HG03469 (cell line): ENCODE results near the gene PEX5L.

ENCODE experiments used
- ATAC-seq: cut with Tn5 transposase; IDR thresholded peaks from one replicate; pipeline ENCODE4 v1.9.1; 2021; ENCODE audit warnings: mild to moderate bottlenecking, moderate library complexity, moderate number of reproducible peaks; ENCODE audit not compliant: unreplicated experiment

PEX5L gene

DNA sequence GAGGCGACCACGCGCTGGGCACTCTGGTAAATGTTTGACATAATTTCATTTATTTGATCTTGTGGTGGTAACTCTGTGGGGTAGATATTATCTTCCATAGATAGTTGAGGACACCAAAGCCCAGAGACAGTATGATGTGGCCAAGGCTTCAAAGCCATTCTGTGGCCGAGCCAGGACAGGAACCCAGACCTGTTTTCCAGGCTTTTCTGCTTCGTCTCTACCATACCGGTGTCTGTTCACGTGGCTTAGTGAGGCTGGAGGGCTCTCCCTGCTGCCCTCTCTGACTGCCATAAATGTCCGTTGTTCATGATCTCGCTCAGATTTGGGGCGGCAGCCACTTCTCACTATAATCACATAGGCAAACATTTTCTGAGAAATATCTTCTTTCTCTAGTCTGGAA lies 134.7 kb downstream of the PEX5L start:
- ATAC-seq: no peak

DNA sequence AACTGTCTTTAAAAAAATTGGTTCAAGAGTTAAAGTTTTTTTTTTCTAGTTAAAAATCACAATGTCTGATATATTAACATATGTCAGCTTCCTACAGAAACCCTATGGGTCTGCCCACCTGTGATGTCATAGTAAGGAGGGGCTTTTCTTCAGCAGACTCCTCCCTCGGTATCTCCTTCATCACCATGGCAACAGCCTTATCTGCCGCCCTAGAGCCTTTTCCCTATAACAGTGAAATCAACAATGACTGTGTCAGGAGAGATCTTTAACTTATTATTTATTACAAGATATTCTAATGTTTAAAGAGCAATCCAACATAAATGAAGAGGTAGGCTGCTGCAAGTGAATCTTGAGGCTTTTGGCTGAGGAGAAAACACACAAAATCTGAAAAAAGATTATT lies 138.7 kb downstream of the PEX5L start:
- ATAC-seq: peak; percentile 82

DNA sequence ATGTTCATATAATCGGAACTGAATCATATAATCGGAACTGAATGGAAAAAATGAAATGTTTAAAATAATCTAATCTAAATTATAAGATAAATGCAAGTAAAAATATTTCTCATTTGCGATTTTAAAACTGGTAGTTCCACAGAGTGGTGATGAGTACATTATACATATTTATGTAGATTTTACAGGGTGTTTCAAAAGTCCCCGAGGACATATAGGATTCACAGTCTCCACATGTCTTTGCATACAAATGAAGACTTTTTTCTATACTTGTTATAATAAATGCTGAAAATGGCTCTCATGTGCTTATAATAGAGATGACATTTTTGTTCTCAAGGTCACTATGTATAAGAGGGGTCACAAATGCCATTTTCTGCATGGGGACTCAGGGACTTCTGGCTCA lies 139.5 kb downstream of the PEX5L start:
- no peak for ATAC-seq

DNA sequence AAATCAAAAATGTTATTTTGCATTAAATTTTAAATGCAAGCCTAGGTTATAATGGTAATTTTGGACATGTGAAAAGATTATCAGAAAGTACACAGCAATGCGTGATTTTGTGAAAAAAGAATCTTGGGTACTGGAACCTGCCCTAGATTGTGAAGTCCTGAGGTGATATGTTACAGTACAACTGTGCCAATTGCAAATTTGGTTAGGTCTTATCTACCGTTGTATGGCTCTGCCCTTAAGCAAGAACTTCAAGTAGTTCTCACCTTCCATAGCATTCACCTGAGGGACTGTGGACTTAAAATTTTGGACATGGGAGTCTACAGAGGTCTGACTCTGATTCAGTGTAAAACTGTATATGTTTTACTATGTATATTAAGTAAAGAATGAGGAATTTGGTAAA lies 140.2 kb downstream of the PEX5L start:
- no peak for ATAC-seq

DNA sequence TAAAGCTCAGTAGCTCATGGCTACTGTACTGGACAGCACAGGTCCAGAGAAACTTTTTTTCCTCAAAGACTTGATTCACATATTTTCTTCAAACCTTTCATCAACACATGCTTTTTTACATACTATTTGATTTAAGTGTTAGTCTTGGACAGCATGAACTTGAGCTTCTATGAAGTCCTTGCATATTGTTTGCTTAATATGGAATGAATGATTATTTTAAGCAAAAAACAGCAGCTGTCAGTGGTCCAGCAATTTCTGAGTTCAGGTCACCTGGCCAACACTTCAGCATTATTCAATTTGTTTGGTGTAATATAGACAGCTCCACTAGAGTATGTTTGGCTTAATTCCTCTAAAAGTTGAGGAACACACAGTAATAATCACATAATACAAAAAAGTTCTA lies 141.4 kb downstream of the PEX5L start:
- ATAC-seq: no peak

DNA sequence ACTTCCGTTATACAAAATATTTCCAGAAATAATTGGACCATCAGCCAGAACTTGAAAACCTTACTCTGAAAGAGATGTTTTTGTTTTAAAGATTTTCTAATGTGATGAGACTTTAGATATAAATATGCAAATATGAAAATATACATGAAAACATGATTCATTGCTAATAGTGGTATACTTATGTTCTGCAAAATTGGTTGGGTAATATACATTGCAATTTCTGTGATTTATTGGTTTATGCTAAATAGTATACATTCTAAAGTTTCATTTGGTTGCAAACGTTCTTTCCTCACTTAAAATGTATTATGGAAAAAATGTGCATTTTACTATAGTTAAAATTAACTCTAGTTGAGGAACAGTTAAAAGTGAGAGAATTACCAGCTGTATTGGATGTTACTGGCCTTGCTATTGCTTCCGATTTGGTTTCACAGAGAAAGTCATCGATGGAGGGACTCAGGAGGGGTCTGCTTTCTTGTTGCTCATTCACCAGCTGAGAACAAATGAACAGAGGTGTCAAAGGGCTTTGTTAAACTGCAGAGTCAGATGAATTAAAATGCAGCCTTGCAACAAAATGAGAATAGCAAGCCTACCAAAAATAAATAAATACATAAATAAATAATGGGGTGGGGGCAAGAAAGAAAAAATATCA lies 149.3 kb downstream of the PEX5L start:
- ATAC-seq: no peak

DNA sequence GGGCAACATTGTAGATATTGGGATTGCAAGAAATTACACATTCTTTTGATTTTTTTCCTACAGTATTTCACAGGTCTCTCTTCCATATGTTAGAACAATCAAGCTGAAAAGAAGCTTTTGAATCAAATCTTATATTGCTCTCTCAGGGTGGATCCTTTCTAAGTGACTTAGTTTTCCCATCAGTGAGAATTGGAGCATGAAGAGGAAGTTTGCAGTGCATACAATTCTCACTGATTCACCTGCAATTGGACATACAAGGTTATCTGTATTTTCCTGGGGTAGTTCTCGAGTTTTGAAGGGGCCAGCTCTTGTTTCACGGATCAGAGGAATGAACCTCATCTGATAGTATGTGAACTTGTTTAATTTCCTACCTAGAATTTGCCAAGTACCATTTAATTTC lies 150.8 kb downstream of the PEX5L start:
- no peak for ATAC-seq

DNA sequence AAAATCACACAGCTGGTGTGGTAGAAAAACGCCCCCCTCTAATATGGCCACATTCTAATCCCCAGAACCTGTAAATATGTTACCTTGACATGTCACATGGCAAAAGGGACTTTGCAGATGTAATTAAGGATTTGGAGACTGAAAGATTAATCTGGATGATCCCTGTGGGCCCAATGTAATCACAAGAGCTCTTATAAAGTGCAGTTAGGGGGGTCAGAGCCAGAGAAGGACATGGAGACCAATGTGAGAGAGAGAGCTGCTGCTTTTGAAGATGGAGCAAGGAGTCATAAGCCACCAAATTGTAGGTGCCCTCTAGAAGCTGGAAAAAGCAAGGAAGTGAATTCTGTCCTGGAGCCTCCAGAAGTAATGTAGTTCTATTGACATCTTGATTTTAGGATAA lies 152.6 kb downstream of the PEX5L start:
- ATAC-seq: no peak

DNA sequence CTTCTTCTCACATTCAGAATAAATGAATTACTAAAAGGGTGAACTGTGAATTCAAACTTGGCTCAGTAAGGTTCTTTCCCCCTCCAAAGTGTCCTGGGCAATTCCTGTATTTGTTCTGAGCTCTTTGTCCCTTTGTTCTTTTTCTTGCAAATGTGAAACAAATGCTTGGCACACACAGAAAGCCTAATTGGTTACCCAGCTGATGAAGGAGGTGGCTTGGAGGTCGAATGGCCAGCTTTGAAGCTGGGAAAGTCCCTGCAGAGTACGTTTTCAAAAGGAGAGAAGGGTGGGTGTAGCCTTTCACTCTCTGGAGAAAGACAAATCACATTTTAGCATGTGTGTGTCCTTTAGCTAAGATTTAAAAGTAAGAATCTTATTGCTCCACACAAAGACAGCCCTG lies 154.4 kb downstream of the PEX5L start:
- ATAC-seq: peak; percentile 73

DNA sequence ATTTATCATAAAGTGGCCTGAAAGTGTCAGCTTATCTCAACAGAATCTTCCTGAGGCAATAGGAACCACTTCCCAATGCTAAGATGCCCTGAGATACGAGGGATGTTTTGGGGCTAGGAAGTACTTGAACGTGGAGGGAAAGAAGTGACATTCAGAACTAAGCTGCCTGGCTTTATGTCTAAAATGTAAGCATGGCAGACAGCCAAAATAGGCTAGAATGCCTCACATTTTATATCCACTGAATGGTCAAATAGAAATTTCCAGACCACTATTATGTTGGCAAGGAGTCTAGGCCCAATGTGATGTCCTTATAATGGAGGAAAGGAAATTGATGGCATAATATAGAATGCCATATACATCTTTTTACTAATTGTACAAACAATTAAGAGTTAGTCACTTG lies 154.9 kb downstream of the PEX5L start:
- no peak for ATAC-seq

DNA sequence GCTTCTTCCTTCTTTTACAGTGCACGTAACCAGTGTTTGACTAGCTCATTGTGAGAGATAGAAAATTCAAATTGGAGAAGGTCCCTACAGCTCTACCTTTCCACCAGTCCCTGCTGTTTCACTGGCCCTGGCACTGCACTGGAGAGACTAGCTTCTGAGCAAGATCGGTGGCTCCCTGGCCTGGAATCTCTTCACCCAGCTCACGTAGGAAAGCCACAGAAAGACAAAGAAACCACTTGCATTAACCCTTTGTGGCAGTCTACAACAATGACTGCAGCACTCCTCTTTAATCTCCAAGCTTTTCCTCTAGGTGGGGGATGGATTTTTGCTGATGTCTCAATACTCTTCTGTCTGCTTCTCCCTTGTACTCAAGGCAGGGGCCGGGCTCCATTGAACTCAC lies 155.9 kb downstream of the PEX5L start:
- no peak for ATAC-seq

DNA sequence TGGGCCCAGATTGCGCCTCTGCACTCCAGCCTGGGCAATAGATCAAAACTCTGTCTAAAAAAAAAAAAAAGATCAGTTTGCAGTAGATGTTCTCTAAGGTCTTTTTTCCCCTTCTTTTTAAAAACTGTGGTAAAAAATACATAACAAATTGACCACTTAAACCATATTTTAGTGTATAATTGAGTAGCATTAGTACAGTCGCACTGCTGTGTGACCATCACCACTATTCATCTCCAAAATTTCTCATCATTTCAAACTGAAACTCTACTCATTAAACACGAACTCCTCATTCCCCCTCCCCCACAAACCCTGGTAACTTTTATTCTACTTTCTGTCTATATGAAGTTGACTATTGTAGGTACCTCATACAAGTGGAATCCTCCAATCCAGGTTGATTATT lies 160.3 kb downstream of the PEX5L start:
- no peak for ATAC-seq

DNA sequence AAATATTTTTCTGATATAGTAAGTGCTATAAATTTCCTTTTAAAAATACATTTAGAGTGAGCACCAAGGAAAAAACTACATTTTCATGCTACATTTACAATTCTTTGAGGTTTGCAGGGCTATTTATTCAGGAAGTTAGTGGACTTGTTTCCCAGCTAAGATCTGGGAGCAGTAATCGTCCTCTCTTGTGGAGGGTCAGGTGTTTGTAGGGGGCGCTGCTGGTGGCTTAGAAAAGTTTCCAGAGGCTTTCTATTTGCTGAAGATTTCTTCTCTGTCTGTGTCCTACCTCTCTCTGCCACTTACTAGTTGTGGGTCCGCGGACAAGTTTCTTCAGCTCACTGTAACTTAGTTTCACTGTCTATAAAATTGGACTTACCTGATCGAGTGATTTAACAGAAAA lies 163.9 kb downstream of the PEX5L start:
- no peak for ATAC-seq

DNA sequence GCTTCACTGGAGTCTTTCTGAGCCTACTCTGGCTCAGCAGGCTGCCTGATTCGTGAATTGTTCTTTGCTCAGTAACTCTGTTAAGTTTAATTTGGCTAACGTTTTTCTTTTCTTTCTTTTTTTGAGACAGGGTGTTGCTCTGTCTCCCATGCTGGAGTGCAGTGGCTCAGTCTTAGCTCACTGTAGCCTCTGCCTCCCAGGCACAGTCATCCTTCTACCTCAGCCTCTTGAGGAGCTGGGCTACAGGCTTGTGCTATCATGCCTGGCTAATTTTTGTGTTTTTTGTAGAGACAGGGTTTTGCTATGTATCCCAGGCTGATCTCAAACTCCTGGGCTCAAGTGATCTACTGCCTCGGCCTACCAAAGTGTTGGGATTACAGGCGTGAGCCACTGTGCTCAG lies 165.0 kb downstream of the PEX5L start:
- ATAC-seq: no peak

DNA sequence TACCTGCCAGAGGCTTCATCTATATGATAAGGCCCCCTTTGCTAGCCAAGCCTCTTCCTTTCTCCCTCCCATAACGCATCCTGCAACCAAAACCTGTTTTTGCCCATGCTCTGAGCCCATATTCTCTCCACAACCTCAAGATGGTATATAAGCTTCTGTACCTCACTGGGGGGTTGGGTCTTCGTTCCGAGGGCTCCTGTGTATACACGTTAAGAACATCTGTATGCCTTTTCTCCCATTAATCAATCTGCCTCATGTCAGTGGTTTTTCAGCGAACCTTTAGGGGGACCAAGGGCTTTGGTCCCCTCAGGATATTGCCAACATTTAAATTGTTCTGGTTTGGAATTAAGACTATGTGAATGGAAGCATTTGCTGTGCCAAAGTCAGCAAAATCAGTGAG lies 168.0 kb downstream of the PEX5L start:
- no peak for ATAC-seq

DNA sequence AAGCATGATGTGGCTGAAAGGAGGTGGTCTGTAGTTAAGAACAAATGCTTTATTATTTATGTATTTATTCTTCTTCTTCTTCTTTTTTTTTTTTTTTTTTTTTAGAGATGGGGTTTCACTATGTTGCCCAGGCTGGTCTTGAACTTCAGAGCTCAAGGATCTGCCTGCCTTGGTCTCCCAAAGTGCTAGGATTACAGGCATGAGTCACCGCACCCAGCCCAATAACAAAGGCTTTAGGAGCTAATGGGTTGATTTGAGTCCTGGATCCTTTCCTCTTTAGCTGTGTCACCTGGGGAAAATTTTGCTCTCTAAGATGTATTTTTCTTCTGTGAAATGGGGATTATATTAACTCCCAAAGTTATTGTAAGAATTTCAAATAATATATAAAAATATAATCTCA lies 168.8 kb downstream of the PEX5L start:
- no peak for ATAC-seq

DNA sequence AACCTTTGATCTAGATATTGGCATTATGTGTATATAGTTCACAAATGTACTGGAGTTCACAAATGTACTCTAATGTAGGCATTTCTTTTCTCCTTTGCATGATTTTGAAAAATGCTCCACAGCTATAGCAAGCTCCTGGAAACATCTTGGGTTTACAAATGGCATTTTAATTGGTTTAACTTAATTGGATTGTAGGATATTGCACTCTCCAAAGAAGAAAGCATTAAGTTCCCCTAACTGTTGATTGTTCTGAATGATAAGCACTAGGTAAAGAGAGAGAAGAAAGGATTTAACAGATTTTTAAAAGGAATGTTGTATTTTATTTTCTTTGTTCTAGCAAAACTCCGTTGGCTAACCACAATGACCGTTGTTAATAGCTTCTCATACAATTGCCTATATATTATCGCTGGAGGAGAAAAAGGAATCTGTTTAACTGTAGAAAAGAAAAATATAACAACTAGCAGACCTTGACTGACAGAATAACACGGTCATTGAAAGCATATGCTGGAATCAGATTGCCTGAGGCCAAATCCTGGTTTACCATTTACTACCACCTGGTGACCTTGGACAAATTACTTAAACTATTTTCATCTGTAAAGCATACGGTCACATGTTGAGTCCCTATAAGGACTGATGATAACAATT lies 170.8 kb downstream of the PEX5L start:
- ATAC-seq: no peak

DNA sequence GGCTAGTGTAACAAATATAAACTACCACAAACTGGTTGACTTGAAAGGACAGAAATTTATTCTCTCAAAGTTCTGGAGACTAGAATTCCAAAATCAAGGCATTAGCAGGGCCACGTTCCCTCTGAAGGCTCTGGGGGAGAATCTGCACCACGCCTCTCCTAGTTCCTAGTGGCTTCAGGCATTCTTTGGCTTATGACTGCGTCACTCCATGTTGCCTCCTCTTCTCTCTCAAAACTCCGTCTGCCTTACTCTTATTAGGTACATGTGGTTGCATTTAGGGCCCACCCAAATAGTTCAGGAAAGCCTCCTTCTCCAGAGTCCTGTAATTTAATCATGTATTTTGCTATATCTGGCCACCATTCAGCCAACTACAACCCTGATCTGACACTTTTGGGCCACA lies 174.8 kb downstream of the PEX5L start:
- no peak for ATAC-seq

DNA sequence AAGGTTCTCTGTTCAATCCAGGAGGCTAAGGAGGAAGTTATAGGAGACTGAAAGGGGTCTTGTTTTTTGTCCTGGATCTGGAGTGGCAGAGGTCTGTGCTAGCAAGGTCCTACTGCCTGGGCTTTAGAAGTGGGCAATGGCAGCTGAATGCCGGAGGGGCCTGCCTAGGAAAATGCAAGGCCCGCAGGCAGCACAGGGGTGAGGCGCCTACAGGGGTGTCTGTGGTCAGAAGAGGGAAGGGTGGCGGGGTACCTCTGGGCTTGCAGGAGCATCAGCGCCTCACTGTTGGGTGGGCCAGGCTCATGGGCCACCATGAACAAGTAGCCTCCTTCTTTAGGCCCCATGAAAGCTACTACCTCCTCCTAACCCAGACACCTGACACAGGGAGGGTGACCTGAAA lies 175.4 kb downstream of the PEX5L start:
- no peak for ATAC-seq

DNA sequence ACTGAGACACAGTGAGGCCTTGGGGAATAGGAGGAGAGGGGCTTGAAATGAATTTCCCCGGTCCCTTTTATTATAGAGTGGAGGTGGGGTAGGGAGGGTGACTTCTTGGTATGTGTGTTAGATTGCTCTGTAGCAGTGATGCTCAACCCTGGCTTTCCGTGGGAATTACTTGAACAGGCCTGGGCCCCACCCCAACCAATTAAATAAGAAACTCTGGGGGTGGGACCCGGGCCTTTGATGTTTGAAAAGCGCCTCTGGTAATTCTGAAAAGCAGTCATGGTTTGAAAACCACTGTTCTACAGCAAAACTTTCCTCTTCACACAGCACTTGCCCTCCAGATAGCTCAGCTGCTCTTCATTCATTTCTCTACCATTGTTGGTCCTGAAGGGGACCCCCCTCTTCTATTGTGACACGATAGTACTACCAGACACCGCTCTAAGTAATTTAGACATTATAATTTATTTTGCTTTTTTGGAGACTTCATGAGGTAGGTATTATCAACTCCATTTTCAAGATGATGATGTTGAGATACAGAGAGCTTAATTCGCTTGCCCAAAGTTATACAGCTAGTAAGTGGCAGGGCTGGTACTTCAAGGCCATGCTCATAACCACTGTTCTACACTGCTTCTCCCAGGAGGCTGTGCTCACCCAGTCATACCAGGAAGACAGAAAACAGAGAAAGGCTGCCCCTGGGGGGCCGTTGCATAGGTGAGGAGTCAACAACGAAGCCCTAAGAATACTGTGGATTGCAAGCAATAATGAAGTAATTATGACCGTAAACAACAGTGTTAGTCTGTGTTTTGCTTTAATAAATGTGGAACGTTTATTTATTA lies 176.2 kb downstream of the PEX5L start:
- ATAC-seq: no peak

DNA sequence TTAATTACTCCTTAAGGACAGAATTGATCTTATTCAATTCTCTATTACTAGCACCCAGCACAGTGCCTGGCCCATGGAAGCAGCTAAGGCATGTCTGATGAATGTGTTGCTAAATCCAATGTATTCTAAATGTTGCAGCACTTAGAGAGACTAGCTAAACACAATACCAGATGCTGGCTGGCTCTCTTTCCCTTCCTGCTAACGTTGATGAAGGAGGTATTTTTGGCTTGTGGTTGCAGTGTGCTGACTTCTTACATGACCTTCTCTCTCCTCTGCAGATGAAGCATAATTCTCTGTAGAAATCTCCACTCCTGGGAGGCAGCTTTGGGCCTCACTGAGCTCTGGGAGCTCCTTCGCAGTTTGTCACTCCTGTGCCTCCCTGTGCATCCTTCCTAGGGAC lies 183.6 kb downstream of the PEX5L start:
- ATAC-seq: peak; percentile 58
